ENCODE results near the gene TSR3.

The TSR3 gene

DNA sequence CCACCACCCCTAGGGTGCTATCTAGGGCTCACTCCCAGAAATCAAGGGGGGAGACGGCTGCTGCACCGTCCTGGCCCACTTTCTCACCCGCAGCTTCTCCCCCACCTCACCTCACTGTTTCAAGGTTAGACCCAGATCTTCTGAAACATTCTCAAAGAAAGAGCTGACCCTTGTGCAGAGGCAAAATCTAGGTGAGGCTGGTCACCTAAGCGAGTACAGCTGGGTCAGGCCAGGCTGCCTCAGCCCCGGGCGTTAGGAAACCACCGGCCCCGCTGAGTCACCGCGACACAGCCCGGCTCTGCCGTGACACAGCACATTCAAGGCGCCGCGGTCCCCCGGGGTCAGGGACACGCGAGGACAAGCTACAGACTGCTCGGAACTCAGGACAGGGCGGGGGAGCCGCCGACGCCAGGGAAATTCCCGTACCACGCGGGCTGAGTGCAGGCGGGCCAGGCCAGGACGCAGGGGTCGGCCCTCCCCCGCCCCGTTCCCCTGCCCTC is 27.2 kb upstream of the TSR3 start:
- Histone ChIP-seq H3K27ac (peak overlapping the region in 20 of 21 experiments; percentile 33 to 97 (median 81)), H3K4me3 (peak overlapping the region; percentile 26 to 58 (median 47))

- Histone ChIP-seq H3K27ac (peak overlapping the region in 17 of 21 experiments; percentile 10 to 97 (median 84)), H3K4me3 (peak overlapping the region in 4 of 7 experiments; percentile 46 to 58 (median 51))
Measured at GRCh38 chr16:1378087-1378803, 26.6 kb upstream of the TSR3 start.

- H3K27ac ChIP-seq: peak overlapping the region in 3 of 21 experiments; percentile 84 to 97 (median 93)
- H3K4me3 ChIP-seq: no peak overlapping the region
Measured at GRCh38 chr16:1377406-1378010, 25.8 kb upstream of the TSR3 start.

DNA sequence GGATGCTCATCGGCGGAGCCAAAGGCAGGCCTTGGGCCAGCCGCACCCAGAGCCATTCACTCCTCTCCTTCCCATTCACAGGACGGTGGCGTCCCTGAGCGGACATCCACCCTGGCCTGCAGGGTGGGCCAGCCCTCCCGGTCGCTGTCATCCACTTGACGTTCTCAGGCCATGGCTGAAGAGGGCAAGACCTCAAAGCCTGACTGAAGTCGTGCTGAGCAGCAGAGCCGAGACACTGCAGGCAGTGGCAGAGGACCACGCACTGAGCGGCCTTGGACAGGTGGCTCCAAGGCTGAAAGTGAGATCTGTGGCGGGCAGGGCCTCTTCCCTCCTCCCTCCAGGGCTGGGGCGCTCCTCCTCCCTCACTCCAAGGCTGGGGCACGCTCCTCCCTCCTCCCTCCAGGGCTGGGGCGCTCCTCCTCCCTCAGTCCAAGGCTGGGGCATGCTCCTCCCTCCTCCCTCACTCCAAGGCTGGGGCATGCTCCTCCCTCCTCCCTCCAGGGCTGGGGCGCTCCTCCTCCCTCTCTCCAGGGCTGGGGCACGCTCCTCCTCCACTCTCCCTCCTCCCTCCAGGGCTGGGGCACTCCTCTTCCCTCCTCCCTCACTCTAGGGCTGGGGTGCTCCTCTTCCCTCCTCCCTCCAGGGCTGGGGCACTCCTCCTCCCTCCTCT is 24.2 kb upstream of the TSR3 start:
- H3K4me3 ChIP-seq: no peak overlapping the region
- H3K27ac ChIP-seq: no peak overlapping the region

DNA sequence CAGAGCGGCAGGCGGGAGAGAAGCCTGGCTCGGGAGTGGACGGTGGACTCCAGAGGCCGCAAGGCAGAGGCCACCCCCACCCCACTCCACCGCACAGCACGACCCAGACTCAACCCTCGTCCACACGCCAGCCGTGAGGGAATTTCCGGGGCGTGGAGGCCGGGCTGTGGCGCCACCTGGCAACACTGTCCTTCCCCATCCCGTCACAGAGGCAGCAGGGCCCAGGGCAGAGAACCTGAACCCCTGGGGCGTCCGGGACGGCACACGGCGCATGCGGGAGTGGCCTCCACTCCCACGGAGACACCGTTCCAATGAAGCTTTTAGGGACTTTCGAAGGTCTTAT is 23.6 kb upstream of the TSR3 start:
- Histone ChIP-seq H3K4me3 (no peak overlapping the region), H3K27ac (no peak overlapping the region)

DNA sequence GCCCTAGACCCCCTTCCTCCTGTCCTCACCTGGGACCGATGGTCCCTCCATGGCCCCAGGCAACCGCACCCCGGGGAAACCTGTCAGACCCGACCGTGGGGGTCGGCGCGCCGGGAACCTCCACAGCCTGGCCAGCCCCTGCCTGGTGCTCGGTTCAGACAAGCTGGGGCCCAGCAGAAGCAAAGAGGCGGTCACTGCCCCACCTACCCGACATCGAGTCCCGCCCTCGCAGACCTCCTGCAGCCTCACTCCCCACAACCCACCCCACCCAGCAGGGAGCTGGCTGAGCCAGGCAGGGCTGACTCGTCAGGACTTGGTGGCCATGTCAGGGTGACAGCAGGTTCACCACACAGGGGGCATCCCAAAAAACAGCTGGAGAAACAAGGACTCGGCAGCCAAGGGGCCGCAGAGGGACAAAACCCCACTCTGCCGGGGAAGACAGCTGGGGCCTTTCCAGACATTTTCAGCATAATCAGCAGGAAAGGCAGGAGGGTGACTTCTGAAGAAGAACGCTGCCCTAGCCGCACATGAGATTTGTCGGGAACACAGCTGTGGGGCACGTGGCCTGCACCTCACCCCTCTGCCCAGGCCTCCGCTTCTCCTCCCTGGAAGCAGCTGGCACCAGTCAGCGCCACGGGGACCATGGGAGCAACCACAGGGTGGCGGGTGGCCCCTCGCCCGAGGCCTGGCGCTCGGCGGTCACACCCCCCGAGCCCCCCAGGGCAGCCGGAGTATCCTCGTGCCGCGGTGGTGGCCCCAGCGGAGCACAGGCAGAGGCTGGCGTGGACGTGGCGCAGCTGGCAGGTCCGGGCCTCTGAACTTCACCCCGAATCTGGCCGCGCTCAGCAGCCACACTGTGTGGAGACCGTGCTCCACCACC is 23.0 kb upstream of the TSR3 start:
- H3K4me3 ChIP-seq: no peak overlapping the region
- no peak overlapping the region for H3K27ac ChIP-seq

DNA sequence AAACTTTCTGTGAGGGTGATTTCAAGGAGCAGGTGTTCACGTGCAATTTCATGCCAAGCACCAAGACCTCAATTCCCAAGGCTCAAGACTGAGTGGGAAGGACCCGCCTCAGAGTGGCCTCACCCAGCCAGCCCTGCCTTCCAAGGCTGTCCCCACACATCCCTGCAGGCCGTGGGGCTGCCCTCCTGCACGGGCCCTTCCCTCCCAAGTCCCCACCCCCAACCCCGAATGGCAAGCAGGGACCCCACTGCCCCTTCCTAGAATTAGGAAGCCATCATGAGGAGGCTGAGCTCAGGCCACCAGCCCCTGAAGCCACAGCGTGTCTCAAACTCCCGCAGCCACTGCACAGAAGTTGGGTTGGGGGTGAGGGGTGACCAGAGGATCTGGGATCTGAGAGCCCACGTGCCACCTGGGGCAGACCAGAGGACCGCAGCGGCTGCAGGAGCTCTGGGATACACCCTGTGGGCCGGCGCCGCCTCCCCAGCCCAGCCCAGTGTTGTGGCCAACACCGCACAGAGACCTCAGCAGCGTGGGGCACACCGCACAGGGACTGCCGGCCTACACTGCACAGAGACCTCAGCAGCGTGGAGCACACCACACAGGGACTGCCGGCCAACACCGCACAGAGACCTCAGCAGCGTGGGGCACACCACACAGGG is 20.7 kb upstream of the TSR3 start:
- no peak overlapping the region for H3K27ac ChIP-seq
- no peak overlapping the region for H3K4me3 ChIP-seq

- Histone ChIP-seq H3K4me3 (no peak overlapping the region), H3K27ac (no peak overlapping the region)
Measured at GRCh38 chr16:1371054-1371978, 19.6 kb upstream of the TSR3 start.

DNA sequence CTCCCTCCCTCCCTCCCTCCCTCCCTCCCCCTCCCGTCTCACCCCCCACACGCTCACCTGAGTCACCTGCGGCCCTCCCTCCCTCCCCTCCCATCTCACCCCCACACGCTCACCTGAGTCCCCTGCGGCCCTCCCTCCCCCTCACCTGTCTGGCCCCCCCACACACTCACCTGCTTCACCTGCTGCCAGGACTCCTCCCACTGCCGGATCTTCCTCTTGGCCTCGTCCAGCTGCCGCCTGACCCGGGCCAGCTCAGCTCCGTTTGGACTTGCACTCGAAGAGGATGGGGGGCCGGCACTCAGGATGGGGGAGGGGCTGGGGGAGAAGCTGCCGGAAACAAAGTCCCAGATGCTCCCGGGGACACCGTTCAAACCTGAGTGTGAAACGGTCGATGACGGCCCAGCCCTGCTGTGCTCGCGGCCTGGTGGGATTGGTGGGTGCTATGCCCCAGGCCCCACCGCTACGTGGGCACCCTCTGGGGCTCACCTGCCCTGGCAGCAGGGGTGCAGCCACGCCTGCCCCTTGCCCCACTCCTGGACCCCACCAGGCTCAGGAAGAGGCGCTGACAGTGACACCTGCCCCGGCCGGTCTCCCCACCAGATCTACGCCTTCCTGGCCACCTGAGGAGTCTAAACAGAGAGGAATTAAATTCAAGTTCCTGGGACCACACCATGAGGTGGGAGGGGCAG is 16.0 kb upstream of the TSR3 start:
- no peak overlapping the region for H3K27ac ChIP-seq
- no peak overlapping the region for H3K4me3 ChIP-seq

GRCh38 chr16:1366712-1367299 is 15.1 kb upstream of the TSR3 start:
- no peak overlapping the region for H3K27ac ChIP-seq
- H3K4me3 ChIP-seq: no peak overlapping the region

GRCh38 chr16:1366060-1366711 is 14.5 kb upstream of the TSR3 start:
- Histone ChIP-seq H3K27ac (no peak overlapping the region), H3K4me3 (no peak overlapping the region)

DNA sequence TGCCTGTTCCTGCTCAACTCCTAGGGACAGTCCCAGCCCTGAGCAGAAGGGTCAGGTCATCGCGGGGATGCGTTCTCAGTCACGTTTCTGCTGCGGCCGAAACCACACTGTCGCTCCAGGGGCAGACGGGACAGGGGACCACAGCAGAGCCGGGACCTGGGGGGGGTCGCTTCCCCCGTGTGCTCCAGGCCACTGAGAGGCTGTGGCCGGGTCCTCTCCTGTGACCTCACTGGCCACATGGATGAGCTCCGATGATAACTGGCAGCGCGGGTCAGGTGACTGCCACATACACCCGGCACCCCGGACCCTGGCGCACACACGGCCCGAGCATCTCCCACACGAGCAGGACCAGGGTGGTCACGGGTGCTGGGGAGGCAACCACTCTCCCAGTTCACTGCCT is 12.8 kb upstream of the TSR3 start:
- H3K4me3 ChIP-seq: no peak overlapping the region
- H3K27ac ChIP-seq: no peak overlapping the region

- no peak overlapping the region for H3K4me3 ChIP-seq
- H3K27ac ChIP-seq: no peak overlapping the region
Measured at GRCh38 chr16:1363501-1364041, 11.9 kb upstream of the TSR3 start.

GRCh38 chr16:1362807-1363206 is 11.1 kb upstream of the TSR3 start:
- no peak overlapping the region for H3K4me3 ChIP-seq
- no peak overlapping the region for H3K27ac ChIP-seq

DNA sequence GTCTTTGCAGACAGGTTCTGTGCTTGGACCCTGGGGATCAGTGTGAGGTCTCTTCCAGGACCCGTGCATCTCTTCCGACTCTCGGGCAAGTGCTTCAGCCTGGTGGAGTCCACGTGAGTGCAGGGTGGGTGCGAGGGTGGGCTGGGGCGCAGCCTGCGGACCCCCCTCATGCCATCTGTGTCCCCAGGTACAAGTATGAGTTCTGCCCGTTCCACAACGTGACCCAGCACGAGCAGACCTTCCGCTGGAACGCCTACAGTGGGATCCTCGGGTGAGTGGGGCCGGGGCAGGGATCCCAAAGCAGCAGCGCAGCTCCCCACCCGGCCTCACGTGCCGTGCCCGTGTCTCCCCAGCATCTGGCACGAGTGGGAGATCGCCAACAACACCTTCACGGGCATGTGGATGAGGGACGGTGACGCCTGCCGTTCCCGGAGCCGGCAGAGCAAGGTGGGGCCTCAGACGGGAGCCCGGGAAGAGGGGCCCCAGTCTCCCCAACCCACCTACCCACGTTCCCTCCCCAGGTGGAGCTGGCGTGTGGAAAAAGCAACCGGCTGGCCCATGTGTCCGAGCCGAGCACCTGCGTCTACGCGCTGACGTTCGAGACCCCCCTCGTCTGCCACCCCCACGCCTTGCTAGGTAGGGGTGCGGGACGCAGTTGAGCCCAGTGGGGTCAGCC is 10.1 kb upstream of the TSR3 start:
- Histone ChIP-seq H3K27ac (no peak overlapping the region), H3K4me3 (no peak overlapping the region)

DNA sequence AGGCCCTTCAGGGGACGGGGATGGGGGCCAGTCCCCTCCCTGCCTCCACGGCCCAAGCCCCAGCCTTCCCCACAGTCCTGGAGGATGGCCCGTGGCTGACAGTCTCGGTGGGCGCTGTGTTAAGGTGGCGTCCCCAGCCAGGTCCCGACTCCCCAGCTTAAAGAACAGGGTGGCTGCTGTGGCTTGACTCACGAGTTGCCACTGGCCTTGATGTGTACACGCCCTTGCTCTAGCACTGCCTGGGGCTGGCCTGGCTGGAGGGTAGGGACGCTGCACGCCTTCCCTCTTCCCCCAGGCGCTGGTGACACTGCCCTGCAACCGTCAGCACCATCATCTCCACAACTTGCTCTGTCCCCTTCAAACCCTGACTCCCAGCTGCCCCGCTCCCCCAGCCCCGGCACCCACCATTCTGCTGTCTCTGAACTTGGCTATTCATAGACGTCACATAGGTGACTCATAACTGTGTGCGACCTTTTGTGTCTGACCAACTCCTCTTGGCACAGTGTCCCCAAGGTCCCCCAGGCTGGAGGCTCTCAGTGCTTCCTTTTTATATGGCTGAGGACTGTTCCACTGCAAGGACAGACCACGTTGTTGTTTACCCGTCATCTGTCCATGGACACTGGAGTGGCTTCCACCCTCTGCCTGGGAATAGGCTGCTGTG is 6.4 kb upstream of the TSR3 start:
- peak overlapping the region in 1 of 21 experiments; percentile 22 for H3K27ac ChIP-seq
- no peak overlapping the region for H3K4me3 ChIP-seq

All from skin epidermis (tissue), 12 donors.